AG08396 (cell line): ENCODE results near the gene HNRNPCL1.
"Not testable (repeated sequence)": the region's sequence is repeated elsewhere in the genome, so short reads cannot be mapped to it uniquely, and the experiment has no call there.

Source experiments
- DNase-seq: peaks from one replicate; pipeline ENCODE4 v3.0.0; 2012; ENCODE audit warnings: low spot score, mixed read lengths

Gene HNRNPCL1

DNA sequence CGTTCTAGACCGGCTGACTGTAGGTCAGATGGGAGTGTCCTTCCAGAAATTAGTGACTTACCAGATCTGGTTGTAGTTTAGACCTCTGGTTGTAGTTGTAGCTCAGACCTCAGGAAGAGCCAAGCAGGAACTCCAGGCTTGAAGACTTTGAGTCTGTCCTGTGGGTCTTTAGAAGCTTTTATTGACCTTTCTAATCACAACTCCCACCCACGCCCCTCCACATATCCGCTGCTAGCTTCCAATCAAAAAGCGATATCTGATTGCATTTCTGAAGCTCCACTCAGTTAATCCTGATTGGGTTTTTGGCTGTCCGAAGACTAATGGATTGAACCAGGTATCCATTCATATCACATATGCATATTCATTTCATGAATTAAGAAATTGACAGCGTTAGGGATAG is at the start of gene HNRNPCL1:
HNRNPCL1 (minus strand) TSS at position 101 of the 400 bp plus-strand sequence. CDS start 431 bp downstream, outside the sequence.
- not testable (repeated sequence) for DNase-seq

DNA sequence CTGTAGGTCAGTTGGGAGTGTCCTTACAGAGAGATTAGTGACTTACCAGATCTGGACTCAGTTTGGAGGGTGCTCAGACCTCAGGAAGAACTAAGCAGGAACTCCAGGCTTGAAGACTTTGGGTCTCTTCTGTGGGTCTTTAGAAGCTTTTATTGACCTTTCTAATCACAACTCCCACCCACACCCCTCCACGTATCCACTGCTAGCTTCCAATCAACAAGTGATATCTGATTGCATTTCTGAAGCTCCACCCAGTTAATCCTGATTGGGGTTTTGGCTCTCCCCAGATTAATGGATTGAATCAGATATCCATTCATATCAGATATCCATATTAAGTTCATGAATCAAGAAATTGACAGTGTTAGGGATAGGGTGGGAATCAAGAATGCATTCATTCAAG is 49.6 kb upstream of the HNRNPCL1 start, which contains the start of gene PRAMEF10:
PRAMEF10 (minus strand) TSS at position 101 of the 400 bp plus-strand sequence. CDS start 2,423 bp downstream, outside the sequence.
- not testable (repeated sequence) for DNase-seq

GRCh38 chr1:12886101-12886500 is 37.6 kb upstream of the HNRNPCL1 start, which contains the start of gene PRAMEF4:
PRAMEF4 (minus strand) TSS chr1:12886201; CDS start chr1:12883394, 2,807 bp downstream.
- not testable (repeated sequence) for DNase-seq

GRCh38 chr1:12878453-12878852 is 29.9 kb upstream of the HNRNPCL1 start:
- not testable (repeated sequence) for DNase-seq

DNA sequence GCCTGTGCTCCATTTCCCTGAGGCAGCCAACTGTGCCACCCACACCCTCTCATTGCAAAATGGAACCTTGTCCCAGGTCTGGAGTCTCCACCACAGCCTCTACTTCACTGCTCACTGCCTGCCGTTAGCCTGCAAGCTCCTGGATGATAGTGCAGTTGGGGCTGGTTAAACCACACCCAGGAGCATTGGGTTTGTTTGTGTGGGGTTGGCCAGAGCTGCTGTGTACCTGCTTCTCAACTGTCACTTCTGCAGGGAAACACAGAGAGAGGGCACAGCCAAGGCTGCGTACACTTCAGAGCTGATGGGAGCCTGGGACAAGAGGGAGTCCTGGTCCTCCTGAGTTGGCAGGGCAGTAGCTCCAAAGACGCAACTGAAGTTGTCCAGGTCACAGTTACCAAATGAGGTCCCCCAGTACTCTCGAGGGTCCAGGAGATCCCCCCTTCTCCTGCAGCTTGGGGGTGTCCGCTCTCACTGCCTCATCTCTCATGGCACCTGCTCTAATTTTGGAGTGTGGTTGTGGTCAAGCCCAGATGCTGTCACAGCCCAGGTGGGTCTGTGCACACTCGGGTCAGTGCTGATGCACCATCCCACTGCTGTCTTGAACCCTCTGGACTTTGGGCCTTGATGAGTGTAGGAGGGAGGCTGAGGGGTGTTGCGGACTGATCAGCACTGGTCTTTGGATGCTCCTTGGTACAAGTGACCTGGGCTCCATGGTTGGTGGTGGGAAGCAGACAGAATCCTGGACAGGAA is 14.8 kb upstream of the HNRNPCL1 start:
- DNase-seq: not testable (repeated sequence)

GRCh38 chr1:12856786-12857185 is 8.3 kb upstream of the HNRNPCL1 start, which contains the start of gene PRAMEF2:
PRAMEF2 (plus strand) TSS chr1:12857086; CDS start chr1:12859010, 1,924 bp downstream.
- DNase-seq: not testable (repeated sequence)

- DNase-seq: peak; percentile 5
Measured at GRCh38 chr1:12851779-12852178, 3.3 kb upstream of the HNRNPCL1 start.

DNA sequence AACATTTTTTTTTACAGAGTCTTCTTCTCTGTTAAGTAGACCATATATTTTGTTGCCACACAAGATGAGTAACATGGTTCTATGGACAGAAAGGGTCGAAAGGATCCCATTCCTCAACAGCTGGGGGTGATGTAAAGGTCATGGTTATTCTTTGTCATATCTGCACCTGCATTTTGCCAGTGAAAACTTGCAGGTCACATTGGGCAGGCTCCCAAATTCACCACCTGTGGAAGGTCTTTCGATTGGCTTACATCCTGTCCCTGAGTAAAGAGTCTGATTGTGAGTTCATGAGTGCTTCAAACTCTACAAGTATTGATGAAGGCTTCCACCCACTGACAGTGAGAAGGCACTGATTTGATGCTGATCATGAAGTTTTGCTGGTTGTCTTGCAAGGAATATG is 15.3 kb downstream of the HNRNPCL1 start:
- not testable (repeated sequence) for DNase-seq

- DNase-seq: not testable (repeated sequence)
Measured at GRCh38 chr1:12831310-12831709, 17.2 kb downstream of the HNRNPCL1 start, which contains the start of gene PRAMEF11. PRAMEF11 (minus strand) TSS chr1:12831410; CDS start chr1:12828789, 2,621 bp downstream.

- DNase-seq: not testable (repeated sequence)
Measured at GRCh38 chr1:12819061-12819460, 29.5 kb downstream of the HNRNPCL1 start.

DNA sequence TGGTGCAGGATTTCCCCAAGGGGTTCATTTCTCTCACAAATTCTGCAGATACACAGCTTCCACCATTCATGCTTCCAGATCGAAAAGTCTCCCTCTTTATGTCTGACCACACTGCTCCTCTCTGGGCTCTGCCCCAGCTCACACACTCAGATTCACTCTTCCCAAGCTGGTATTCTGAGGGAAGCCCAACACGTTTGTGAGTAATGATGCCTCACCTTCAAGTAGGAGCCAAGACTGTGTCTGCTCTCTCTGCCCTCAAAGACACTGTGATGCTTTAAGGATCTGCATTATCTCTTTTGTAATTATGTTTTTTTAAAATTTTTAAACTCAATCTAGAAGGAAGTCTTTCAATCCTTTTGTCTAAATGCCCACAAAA is 37.1 kb downstream of the HNRNPCL1 start:
- DNase-seq: no peak

DNA sequence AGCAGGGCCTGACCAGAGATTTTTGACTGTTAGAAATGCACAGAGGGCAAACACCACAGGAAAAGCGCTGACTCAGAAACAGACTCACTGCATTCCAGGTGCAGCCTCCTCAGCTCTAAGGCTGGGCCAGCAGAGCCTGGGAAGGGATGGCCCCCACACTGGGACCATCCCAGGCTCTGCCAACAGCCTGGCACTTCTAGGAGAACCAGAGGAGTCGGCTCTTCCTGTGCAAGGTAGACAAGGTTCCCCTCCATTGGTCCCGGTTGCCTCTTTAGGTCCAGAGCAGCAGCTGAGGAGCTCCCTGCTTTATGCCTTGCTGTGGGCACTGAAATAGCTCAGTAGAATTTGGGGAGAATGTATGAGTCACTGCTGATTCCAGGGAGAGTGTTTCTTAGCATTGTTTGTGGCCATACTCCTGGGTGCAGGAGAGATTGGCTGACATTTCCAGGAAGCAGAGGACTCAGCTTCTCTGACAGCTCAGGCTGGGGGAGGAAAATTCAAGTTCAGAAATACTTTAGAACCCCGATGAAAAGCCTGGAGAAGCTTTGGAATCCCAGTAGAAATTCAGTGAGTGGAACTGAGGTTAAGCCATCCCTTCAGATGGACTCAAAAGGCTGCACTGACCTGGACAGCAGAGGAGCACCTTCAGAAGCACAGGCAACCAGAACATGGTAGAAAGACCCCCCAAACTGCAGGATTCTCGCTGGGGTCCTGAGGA is 37.7 kb downstream of the HNRNPCL1 start:
- DNase-seq: no peak

GRCh38 chr1:12809933-12810332 is 38.6 kb downstream of the HNRNPCL1 start:
- DNase-seq: no peak

GRCh38 chr1:12799730-12800129 is 48.8 kb downstream of the HNRNPCL1 start:
- no peak for DNase-seq

DNA sequence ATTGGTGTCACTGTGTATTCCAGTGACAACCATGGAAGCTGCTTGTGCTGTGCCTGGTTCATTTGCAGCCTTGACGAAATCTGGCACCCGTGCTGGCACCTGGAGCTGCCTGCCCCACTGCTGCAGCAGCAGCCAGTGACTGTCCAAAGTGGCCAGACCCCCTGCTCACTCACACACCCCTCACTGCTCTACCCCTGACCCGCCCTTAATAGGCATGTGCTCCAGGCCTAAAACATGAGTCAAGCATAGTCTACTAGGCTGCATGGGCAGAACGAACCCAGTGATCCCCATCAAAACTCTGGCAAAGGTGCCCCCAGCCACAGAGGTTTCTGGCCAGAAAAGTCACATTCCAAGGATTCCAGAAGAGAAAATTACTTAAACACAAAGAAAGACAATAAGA is 49.6 kb downstream of the HNRNPCL1 start:
- DNase-seq: no peak
